NB4 (cell line): Measurements from ENCODE around the gene TEX2.

Experiments
- CTCF ChIP-seq: IDR thresholded peaks from one replicate; pipeline ENCODE4 v1.5.1; 2012; ENCODE audit warnings: low read depth, low read length
- POLR2A ChIP-seq: IDR thresholded peaks from 2 replicates; pipeline ENCODE4 v1.6.1; 2011; ENCODE audit warnings: mild to moderate bottlenecking; ENCODE audit not compliant: insufficient read length; ENCODE audit errors: extremely low read depth

- TF ChIP-seq CTCF (no peak), POLR2A (no peak)
These were observed 32.1 kb upstream of the TEX2 start for GRCh38 chr17:64295146-64295545.
